RWPE1 (cell line): ENCODE data around the gene TRABD2B.

Source experiments
- CTCF ChIA-PET: fragments of 350-600 bp; sonication (Branson Sonifier 250); formaldehyde crosslinking; extraction: SDS; loops from one replicate; lab custom pipeline; 2021; lab: Yijun Ruan, JAX
- POLR2A ChIA-PET: fragments of 400-600 bp; formaldehyde crosslinking; extraction: SDS; loops from one replicate; lab custom pipeline; 2020; ENCODE audit warnings: antibody characterized with exemption; ENCODE audit not compliant: low non-redundant PET; lab: Yijun Ruan, JAX
- DNase-seq: peaks from one replicate; pipeline ENCODE4 v3.0.0; 2012; ENCODE audit warnings: low spot score
- H3K27ac ChIP-seq: fragments of 450-650 bp; 2 replicates; pipeline ENCODE4 v1.5.1; 2017
- CTCF ChIP-seq: fragments of 450-650 bp; conservative IDR thresholded peaks from 2 replicates; pipeline ENCODE4 v1.5.1; 2017; ENCODE audit warnings: low read depth, mild to moderate bottlenecking

The TRABD2B gene

DNA sequence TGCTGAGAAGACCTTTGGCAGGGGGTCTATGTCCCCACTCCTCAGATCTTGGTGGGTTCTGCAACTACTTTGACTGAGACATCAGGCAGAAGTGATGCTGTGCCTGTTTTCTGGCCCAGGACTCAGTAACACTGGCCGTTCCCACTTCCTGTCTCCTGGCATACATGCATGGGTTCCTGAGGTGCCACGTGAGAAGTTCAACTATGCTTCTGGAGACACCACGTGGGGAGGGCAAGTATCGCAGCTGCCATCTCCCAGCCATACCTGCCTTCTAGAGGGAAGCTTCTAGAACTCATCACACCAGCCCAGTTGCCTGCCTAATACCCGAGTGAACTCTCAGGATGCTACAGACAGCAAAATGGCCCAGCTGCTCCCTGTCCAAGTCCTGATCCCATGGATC lies 65.8 kb downstream of the TRABD2B start:
- no peak for TF ChIP-seq CTCF
- ChIA-PET CTCF (interaction anchor here (0.5 to 1.0 kb wide), 3 partner anchors 88 to 194 kb away, joined by 4 to 5 read pairs (median 5); no protein-coding TSS in a partner anchor), POLR2A (no interaction called here)
- H3K27ac ChIP-seq: no peak overlapping the region
- DNase-seq: no peak

DNA sequence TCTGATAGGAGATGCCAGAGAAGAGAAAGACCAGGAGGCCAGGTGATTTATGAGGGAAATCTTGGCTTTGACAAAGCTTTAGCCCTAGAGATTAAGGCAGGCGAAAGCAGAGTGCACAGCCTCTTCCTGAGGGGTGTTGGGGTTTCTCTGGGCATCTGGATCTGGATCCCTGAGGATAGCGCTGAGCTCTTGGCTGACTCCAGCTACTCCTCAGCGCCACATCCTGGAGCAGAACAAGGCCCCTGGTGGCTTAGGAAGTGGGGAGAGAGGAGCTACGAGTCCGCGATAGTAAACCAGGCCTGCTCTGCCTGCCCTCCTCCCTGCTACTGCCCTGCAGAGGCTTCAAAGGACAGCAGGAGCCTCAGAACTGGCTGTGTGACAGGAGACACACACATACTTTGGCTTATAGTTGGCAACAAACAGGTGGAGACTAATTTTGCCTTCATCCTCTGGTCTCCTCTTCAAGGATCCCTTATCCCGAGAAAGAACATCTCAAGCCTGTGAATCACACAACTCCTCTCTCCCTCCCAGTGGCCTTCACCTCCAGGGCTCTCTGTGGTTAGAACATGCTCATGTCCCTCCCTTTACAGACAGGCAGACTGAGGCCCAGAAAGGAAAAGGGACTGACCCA lies 66.9 kb downstream of the TRABD2B start:
- ChIA-PET CTCF (no interaction called here), POLR2A (no interaction called here)
- DNase-seq: no peak
- no peak for TF ChIP-seq CTCF
- no peak overlapping the region for H3K27ac ChIP-seq

DNA sequence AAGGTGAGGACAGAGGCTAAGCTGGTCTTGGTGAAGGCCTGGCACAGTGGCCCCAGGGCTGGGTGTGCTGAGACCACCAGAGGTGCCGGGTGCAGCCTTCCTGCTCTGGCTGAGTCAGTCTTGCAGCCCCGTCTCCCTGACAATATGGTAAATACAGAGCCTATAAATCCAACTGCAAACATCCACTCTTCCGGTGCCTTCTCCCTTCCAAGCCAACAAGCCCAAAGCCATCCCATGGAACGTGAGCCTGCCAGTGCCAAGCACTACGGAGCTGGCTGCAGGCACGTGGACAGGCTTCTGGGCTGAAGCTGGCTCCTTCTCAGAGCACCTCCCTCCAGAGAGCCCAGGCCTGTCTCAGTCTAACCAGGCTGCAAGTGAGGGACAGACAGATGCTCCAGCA lies 70.0 kb downstream of the TRABD2B start:
- DNase-seq: peak; percentile 26
- ChIA-PET POLR2A (no interaction called here), CTCF (no interaction called here)
- peak overlapping the region; percentile 87 for H3K27ac ChIP-seq
- no peak for TF ChIP-seq CTCF

DNA sequence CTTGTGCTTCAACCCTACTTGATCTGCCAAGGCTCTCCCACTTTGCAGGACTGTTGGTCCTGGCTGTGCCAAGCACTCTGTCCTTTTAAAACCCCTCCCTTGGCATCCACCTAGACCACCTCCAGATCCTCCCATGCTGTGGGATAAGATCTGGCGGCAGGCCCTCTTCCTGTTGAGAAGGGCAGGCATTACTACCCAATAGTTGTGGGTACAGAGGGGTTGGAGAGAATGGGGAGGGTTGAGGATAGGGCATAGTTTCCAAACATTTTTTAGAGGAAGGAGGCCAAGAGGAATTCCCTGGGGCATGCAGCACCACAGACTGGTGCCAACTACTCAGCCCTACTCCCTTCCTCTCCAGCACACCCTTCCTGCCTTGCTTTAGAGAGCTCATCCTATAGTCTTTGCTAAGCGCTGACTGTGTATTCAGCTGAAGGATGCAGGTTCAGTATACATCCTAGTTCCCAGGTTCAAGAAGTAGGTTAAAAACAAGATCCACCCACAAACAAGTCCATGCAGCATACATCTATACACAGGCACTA lies 70.7 kb downstream of the TRABD2B start:
- peak overlapping the region; percentile 87 for H3K27ac ChIP-seq
- no peak for DNase-seq
- CTCF ChIA-PET: no interaction called here
- POLR2A ChIA-PET: no interaction called here
- TF ChIP-seq CTCF: no peak

DNA sequence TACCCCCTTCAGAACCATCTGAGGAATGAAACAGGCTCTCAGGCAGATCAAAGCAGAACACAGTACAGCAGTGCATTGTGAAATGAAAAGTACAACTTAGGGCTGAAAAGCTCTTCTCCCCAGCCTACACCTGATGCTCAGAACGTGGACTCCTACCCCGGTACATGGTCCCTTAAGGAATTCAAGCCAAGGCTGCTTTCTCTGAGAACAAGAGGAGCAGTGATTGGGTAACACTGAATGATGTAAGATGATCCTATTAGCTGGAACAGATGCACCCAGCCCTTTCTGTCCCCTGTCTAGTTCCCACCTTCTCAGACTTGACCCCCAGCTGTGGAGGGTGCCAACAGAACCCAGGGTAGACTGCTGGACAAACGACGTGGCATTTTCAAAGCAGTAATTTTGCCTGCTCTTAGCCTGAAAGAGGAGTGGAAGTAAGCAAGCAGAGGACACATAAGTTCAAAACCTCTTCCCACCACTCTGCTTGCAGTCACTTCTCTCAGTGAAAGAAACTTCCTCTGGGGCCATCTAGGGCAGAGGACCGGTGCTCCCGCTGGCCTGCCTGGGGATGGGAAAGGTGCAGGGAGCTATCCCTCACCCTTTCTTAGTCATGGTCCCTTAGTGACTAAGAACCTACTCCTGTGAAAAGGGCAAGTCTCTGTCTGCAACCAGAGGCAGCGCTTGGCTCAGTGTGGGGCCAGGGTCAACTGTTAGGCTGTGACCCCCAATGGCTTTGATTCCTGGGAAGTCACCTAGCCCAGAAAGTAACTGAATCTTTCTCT lies 72.7 kb downstream of the TRABD2B start:
- H3K27ac ChIP-seq: no peak overlapping the region
- TF ChIP-seq CTCF: no peak
- DNase-seq: no peak
- ChIA-PET CTCF (no interaction called here), POLR2A (no interaction called here)

GRCh38 chr1:47921935-47922415 lies 75.2 kb downstream of the TRABD2B start:
- ChIA-PET CTCF (no interaction called here), POLR2A (no interaction called here)
- H3K27ac ChIP-seq: no peak overlapping the region
- TF ChIP-seq CTCF: no peak
- DNase-seq: no peak
